Measurements from ENCODE around the gene GALM.
"Not testable (repeated sequence)": the region's sequence is repeated elsewhere in the genome, so short reads cannot be mapped to it uniquely, and the experiment has no call there.

The GALM gene

DNA sequence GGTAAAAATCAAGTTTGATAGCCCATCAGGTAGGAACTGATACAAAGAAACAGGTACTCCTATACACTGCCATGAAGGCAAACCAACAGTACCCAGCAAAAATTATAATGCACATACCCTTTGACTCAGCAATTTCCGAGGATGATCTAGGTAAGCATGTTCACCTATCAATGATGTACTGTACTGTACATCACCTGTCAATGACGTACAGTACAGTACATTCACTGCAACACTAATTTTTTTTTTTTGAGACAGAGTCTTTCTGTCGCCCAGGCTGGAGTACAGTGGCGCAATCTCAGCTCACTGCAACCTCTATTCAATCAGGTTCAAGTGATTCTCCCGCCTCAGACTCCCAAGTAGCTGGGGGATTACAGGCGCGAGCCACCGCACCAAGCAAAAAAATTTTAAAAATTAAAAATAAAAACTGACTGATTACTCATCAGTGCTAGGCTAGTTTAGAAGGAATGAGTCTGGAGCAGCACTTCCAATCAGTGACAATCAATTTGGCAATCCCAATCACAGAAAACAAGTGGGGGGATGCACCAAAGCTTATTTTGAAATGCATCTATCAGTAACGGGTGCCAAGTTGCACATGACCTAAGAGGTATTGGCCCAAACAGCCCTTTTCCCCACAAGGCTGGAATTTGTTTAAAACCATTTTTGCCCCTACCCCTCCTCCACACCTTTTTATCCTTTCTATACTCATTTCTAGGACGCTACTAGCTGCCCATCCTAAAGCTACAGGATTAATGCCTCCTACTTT lies 77.1 kb downstream of the GALM start:
- DNase-seq, result no peak

DNA sequence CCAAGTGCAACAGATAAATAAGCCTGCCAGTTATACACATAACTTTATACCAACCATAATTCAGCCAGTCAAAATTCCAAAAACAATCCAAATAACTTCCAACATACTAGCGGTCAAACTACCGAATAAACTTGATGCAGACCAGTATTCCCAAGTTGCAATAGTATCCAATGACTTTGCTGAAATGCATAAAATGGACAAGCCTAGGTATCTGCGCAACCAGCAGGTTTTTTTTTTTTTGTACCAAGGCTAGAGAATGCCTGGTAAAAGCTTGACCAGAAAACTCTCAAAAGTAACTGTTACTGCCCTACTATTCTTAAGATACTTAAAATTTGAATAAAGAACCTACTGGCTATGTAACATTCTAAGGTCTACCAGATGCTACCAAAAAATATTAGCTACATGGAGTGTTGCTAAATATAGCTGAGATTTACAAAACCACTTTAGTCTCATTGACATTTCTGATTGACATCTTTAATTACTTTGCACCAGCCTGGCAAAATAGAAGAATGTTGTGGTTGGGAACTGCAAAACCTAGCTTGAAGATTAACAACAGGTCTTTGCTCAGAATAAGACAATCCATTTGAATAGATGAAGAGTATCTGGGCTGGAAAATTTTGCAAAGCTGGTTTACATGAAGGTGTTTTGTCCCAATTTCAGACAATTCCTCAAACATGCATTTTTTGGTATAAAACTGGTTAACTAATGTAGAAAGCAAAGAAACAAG lies 77.9 kb downstream of the GALM start:
- no peak for DNase-seq

DNA sequence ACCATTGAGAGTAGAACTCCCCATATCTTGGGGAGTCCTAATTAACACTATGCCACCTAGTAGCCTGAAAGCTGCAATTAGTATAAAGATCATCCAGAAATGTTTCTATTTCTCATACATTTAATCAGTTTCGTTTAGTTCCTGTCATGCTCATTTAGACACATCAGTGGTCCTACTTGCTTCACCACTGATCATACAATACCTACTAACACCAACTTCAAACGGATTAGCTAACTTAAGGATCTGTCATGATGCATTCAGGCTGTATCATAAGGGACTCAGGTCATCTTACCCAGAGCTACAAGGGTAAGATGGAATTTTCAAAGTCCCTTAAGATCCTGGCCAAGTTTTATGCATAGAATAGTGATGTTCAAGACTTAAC lies 78.5 kb downstream of the GALM start:
- DNase-seq, result no peak

DNA sequence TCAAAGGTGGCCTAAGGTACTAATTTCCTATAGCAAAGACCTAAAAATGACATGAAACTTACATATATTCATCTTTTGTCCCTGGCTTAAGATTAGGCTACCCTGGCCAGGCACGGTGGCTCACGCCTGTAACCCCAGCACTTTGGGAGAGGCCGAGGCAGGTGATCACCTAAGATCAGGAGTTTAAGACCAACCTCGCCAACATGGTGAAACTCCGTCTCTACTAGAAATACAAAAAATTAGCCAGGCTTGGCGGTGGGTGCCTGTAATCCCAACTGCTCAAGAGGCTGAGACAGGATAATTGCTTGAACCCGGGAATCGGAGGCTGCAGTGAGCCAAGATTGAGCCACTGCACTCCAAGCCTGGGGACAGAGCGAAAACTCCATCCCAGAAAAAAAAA lies 79.4 kb downstream of the GALM start:
- no peak for DNase-seq

DNA sequence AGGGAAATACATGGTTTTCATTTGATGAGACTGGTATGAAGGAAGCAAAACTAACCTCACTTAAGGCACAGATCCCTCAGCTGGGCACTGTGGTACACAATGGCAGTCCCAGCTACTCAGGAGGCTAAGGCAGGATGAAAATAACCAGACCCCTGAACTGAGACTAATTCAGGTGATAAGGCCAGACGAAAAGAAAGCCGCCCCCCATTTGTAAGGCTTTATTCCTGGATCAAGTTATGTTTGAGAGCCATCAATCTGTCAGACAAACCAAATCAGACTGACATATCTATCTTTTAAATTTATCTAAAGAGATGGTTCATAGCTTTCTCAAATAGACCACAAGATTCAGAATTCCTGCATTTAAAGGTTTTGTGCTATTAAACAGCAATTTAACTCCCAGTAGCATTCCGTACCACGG lies 81.1 kb downstream of the GALM start:
- DNase-seq, result no peak

DNA sequence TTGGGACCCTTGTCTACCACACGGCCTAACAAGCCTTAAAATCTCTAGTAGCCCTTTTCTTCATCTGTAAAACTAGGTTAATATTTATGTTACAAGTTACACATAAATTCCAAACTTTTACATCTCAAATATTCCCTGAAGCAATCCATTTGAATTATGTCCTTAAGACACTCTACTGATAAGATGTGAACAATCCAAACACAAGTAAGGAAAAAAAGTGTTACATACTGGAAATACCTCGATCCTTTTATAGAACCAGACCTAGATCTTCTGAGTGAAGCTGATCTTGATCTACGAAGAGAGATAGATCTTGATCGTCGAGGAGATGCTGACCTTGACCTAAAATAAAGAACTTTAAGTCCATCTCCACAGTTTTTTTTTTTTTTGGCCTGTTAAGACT lies 81.9 kb downstream of the GALM start:
- DNase-seq, result no peak

DNA sequence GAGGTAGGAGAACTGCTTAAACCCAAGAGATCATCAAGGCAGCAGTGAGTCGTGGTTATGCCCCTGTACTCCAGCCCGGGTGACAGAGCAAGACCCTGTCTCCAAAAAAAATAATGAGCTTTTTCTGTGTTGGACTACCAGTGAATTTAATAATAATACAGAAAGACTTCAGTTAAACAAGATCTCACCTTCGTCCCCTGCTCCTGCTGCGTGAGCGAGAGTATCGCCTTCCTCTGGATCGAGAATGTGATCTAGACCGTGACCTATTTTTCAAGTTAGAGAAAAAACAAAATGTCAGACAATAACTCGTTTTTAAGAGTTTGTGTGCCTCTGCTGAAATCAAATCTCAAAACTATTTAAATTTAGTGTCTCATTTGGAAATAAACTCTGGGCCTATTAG lies 82.5 kb downstream of the GALM start:
- no peak for DNase-seq

DNA sequence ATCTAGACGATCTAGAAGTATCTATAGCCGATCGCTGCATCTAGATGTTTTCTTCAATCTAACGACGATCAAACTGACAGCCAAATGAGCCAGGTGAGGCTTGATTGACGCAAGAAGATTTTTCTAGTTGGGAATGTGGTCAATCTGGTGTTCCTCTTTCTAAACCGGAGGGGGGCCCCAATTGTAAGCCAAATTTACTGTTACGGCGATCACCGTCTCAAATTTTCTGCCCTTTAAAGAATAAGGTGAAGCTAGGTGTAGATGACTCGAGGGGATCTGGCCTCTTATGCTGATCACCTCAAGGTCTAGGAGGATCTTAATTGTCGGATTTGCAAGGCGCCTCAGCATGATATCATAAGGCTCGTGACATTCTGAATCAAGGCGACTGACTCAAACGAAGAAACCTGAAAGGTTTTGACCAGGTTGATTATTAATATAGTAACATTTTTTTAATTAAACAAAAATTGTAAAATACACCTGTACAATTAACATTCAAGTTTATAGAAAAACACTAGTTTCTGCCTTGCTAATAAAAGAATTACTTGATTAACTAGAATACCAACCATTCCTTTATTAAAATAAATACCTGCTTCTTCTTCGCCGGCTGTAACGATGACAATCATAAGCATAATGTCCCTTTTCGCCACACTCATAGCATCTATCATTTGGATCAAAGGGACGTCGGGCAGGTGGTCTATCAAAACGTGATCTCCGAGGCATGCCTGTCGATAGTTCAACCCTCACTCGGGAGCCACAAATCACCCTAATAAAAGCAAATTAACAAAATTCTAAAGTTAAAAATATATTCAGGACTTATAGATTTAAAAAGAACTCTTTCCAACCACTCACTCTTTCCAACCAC lies 83.3 kb downstream of the GALM start:
- peak in 1 of 4 experiments; percentile 40 for DNase-seq

DNA sequence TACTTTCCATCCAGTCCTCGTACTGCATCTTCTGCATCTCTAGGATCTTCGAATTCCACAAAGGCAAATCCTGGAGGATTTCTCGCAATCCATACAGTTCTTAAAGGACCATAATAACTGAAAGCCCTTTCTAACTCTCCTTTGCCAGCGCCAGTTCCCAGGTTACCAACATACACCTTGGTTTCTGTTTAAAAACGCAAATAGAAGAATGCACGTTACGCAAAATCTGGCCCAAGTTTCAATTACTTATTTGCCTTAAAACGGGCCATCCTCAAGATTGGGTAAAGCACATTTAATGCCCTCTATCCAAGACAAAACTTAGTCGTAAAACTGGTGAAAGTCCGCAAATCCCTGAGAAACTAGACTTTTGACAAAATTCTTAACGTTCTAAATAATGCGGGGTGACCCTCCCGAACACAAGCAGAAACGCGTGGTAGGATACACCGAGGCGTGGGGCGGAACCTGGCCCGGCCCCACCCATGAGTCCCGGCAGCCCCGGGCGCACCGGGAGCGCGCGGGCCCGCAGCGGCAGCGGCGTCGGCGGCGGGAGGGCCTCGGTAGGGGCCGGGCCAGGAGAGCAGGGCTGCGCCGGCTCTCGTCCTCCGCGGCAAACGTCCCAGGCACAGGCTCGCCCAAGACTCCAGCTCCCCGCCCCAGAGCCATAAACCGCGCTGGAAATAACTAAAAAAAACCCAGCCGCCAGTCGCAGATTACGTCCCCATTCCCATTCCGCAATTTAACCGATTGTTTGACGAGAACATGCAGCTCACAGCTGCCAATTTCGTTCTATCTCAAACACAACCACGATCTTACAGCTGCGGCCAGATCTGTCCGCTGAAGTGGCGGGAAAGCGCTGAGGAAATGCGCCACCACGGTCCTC lies 84.3 kb downstream of the GALM start:
- DNase-seq, result peak; percentile 49 to 77 (median 62)

DNA sequence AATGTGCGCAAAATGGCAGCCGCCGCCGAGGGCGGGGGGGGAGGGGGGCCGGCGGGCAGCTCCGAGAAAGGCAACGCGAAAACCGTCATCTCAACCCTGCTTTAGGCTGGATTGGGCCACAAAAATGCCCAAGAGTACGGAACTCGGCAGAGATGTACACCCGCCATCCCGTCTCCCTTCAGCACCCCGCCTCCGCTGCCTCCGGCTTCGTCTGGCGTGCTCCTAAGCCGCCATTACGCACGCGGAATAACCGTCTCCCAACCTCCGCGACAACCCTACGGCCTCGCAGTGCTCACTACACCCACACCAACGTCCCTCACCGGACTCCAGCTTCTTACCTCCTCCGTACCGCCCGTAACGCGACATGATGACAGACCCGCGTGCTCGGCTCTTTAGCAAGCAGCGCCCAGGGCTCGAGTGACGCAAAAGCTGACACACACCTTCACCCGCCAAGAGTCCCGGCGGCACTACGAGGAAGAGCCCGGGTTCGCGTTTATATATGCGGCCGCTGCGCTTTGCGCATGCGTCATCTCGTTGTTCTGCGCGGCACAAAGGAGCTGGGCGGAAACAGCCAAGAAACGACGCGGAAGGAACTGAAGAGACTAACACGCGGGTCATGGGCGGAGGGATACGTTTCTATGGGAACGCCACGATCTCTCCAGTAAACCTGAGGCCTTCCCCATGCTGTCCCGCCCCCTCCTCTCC lies 85.1 kb downstream of the GALM start, which contains the start of gene SRSF7:
SRSF7 (minus strand) TSS at position 471 of the 705 bp plus-strand sequence; CDS start at position 366, 105 bp downstream.
- peak; percentile 98 to 99 (median 99) for DNase-seq

DNA sequence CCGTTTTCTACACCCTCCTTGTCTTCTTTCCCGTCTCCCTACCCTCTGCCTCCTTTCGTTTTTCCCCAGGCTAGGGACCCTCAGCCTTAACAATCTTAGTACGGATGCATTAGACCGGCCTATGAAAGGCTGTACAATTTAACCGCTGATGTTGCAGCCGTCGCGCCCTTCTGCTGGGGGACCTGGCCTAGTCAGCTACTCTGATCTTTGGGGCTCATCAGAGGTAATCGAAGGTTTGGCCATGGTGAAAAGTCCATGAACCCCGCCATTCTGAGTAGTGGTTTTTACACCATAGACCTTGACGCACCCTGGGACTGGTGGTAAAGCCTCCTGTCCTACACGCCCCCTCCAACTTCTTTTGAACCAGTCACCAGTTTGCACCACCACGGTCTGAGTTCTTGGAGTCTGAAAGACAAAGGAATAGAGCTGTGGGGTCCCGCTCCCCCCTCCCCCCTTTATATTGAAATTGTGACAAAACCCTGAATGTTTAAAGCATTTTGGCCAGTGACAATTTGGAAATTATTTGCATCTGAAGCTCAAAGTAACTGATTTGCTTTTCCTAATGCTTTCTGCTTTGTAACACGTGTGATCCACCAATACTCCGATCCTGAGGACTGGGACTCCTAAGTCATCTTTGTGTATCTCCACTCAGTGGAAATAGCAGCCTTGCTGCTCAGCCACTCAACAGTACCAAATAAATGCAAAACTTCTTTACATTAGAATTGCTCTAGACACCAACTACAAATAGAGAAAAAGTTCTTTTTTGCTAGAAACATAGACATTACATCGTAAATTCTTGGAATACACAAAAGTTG lies 85.9 kb downstream of the GALM start:
- DNase-seq, result no peak

DNA sequence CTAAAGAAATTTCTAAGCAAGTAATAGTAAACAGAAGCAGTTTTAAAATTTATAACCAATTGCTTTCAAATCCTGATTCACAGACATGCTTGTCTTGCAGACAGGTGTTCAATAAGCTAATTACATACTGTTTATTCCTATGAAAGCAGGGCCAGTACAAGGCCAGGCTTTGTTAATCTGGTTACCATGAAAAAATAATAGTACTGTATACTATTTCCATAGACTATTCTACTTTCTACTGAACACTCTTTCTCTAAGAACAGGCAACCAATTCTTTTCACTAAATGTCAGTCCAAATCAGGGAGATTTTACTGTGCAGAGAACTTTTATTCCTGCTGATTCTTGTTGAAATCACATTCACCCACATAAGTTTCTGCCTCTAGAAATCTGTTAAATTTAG lies 88.1 kb downstream of the GALM start:
- DNase-seq, result no peak

DNA sequence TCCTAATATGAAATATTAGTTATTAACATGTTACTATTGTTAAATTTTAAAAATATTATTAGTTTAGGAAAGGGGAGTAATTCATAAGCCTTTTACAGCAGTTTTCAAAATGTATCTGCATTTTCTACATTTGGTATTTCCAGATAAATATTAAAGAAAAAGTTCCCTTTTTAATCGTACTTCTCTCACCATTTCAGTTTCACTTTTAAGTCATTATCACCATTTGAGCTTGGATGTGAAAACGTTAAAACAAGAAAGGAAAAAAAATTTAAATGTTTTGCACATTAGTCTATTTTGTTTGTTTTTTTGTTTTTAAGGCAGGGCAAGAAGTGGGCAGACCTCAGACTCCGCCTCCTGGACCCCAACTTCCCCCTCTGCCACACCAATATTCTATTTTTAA lies 88.6 kb downstream of the GALM start:
- DNase-seq, result peak in 3 of 4 experiments; percentile 18 to 46 (median 32)

DNA sequence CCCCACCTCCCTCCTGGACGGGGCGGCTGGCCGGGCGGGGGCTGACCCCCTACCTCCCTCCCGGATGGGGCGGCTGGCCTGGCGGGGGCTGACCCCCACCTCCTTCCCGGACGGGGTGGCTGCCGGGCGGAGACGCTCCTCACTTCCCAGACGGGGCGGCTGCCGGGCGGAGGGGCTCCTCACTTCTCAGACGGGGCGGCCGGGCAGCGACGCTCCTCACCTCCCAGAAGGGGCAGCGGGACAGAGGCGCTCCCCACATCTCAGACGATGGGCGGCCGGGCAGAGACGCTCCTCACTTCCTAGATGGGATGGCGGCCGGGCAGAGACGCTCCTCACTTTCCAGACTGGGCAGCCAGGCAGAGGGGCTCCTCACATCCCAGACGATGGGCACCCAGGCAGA lies 90.0 kb downstream of the GALM start:
- DNase-seq, result not testable (repeated sequence)

DNA sequence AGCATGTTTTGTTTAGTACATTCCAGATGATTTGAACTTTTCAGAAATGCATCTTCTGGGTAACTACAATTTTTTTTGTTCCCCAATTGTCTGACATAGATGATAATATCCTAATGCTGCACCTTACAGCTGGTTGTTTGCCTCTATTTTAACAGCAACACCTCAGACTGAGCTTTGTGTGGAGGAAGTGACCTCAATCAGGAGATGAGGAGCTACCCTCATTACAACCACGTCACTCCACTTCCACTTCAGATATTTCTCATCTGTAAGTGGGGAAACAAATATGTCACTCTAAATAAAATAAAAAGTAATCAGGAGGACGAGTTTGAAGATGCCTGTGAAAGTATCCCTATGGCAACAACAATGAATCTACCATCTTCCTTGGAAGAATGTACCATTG lies 97.3 kb downstream of the GALM start:
- peak in 3 of 4 experiments; percentile 9 to 47 (median 35) for DNase-seq

DNA sequence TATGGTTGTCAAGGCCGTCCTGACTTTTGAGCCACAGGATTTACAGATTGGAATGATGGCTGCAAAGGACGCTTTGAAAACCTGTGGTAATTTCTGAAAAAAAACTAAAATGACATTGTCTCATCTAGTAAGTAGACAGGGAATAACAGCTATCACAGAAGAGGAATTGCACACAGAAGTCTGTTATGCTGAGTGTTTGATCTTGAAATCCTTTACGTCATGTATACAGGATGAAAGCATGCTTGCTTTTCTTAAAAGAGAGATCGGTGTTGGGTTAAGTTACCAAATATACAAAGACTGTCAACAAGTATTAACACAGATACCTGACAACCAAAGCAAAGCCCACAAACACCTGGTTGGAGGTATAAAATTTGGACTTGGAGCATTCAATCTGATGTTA lies 97.8 kb downstream of the GALM start:
- DNase-seq, result no peak

DNA sequence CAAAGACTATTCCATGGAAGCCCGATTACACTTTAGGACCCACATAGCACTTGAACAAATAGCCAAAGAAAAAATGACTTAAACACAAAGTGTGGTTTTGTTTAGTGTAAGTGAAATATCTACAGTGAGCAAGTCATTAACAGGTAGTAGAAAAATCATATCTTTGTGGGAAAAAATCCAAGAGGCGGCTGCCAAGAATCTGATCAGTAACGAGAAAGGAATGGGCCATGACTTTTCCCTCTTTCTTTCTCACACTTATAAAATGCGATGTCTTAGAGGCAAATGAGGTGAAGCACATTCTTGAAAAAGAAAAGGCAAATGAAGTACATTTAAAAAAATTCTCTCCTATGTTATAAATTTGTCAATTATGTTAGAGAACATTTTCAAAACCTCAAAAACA lies 99.2 kb downstream of the GALM start:
- no peak for DNase-seq

DNA sequence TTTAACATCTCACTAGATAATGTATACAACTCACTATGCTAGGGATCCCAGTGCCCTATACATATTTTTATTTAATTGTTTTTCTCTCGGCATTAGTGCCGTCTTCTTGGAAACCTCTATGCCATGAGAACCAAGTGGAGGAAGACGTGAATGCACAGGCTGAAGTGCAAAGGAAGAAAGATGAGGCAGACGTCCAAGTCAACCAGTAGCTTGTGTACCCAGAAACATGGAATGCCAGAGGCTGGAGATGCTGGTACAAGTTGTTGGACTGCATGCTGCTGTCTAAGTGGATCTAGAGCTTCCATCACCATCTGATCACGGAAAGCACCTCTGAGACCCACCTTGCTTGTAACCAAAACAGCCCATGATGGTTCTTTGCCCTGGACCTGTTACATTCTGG lies 99.6 kb downstream of the GALM start:
- no peak for DNase-seq

DNA sequence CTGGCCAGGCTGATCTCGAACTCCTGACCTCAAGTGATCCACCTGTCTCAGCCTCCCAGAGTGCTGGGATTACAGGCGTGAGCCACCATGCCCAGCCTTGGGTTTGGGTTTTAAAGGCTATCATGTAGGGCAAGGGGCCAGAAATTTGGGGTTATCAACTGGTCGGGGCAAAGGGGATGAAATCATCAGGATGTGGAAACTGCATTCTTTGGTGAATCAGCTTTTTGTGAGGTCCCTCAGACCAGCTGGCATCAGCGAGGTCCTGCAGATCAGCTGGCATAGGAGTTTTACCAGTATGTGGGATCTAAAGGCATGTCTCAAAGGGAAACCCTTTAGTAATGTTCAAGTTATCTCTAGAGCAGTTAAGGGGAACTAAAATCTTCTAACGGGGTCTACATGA lies 105.7 kb downstream of the GALM start:
- DNase-seq, result peak; percentile 31 to 57 (median 46)

DNA sequence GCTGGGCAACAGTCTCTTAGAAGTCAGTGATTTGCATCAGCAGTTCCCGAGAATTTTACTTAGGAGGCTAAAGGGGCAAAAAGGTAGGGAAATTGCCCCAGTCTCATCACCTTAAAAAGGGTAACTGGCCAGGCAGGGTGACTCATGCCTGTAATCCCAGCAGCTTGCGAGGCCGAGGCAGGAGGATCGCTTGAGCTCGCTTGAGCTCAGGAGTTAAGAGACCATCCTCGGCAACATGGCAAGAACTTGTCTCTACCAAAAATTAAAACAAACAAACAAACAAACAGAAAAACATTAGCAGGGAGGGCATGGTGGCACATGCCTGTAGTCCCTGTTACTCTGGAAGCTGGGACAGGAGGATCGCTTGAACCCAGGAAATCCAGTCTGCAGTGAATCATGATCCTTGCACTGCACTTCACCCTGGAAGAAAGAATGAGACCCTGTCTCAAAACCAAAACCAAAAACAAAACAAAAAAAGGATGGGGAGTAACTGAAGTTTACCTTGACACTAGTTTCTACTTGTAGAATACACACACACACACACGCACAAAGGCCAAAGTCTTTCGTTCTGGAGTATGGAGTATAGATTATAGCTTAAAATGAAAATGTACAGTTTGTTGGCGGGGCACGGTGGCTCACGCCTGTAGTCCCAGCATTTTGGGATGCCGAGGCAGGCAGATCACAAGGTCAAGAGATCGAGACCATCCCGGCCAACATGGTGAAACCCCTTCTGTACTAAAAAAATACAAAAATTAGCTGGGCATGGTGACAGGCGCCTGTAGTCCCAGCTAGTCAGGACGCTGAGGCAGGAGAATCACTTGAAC lies 109.4 kb downstream of the GALM start:
- DNase-seq, result no peak
